Raji (cell line): ENCODE measurements around the gene CEP192.

Source experiments
- POLR2A ChIP-seq: IDR thresholded peaks from 2 replicates; pipeline ENCODE4 v1.6.1; 2011; ENCODE audit warnings: low read depth, low read length, control low read depth; ENCODE audit not compliant: insufficient read depth

The CEP192 gene

DNA sequence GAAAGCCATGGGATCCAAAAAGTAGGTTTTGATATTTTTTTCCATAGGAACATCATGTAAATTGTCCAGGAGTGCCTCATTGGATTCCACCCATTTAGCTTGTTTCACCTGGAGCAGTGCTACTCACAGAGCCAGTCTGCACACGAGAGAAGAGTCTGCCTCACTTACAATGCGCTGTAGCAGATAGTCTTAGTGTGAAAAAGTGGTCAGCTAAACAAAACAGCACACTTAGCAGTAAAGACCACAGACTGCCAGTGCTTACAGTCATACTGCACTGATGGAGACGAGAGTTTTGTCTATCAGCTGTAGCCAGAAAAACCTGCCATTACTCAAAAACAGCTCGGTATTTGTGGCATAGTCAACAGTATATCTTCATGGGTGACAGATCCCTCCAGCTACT is 113.9 kb downstream of the CEP192 start:
- no peak for TF ChIP-seq POLR2A

DNA sequence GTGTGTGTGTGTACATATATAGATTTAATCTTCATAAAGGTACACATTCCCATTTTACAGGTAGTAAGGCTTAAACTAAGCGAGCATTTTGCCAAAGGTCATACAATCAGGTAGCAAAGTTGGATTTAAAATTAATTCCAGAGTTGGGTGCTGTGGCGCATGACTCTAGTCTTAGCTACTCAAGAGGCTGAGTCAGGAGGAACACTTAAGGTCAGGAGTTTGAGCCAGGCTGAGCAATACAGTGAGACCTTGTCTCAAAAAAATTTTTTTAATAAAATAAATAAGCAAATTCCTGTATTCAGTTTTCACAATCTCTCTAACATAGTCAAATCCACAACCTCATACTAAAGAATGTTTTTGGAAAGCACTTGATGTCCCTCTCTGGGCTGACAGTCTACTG is 115.9 kb downstream of the CEP192 start:
- no peak for TF ChIP-seq POLR2A

DNA sequence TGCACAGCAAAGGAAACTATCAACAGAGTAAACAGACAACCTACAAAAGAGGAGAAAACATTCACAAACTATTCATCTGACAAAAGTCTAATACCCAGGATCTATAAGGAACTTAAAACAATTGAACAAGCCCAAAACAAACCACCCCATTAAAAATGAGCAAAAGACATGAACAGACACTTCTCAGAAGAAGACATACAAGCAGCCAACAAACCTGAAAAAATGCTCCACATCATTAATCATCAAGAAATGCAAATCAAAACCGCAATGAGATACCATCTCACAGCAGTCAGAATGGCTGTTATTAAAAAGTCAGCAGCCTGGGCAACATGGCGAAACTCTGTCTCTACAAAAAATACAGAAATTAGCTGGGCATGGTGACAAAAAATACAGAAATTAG is 117.2 kb downstream of the CEP192 start:
- no peak for TF ChIP-seq POLR2A

DNA sequence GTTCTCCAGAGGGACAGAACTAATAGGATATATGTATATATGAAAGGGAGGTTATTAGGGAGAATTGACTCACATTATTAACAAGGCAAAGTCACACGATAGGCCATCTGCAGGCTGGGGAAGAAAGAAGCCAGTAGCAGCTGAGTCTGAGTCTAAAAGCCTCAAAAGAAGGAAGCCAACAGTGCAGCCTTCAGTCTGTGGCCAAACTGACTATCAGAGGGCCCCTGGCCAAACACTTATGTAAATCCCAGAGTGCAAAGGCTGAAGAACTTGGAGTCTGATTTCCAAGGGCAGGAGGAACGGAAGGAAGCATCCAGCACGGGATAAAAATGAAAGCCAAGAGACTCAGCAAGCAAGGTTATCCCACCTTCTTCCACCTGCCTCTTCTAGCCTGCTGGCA is 119.4 kb downstream of the CEP192 start:
- TF ChIP-seq POLR2A: no peak

DNA sequence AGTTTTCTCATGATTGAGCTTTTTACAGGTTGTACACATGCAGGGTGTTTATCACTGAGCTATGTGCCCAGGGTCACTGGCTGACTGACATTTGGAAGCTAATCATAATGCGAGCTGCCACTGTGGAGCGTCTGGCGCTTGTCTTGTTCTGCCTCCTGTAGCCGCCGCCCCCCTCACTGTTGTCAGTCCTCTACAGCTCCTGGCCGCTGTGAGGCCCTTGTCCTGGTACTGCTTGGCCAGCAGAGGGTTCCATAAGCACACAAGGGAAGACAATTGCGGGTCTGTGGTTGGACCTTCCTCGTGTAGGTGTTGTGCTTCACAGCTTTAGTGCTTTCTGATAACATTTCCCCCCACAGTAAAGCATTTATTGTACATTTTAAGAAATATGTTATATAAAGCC is 121.8 kb downstream of the CEP192 start:
- TF ChIP-seq POLR2A: no peak

DNA sequence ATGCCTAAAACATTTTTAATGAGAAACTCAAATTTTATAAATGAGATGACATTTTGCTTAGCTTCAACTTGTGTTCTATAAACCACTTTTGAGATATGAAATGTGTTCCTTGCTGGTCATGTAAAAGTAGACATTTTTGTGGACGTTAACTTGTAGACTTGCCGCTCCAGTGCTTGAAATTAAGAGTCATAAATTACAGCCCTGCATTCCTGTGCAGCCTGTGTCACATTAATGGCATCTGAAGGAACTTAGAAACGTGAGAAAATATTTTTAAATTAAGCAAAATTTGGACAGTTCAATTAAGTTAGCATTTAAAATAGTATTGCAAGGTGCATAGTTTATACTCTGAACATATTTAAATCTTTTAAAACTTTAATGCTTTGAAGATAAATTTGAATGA is 129.1 kb downstream of the CEP192 start:
- no peak for TF ChIP-seq POLR2A

DNA sequence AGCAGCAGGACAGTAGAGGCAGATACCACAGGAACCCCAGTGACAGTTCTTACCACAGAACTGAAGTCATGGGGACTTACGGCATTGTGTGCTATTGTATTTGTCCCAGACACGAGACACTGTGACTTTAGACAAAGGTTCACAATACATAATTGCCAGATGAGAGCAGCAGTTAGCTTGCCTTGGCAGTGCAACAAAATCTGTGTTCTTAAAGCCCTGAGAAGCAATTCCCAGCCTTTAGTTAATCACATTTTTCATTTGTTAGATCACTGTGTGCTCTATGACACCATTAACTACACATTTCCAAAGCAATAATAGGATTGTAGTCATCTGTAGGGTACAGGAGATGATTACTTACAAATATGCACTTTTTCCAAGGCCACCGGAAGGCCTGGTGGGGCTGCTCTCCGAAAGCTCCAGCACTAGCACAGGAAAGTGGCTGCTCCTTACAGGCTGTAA is 129.8 kb downstream of the CEP192 start:
- TF ChIP-seq POLR2A: no peak

DNA sequence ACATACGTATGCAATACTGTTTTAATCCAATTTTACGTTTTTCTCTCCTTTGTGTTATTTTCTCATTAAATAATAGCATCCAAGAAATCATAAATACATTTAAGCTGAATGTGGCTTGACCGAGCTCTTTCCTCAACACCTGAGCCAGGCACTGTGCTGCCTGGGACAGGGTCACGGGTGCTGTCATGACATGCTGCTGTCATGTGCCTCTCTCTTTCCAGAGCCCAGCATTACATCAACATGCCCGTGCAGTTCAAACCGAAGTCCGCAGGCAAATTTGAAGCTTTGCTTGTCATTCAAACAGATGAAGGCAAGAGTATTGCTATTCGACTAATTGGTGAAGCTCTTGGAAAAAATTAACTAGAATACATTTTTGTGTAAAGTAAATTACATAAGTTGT is 133.2 kb downstream of the CEP192 start:
- no peak for TF ChIP-seq POLR2A

DNA sequence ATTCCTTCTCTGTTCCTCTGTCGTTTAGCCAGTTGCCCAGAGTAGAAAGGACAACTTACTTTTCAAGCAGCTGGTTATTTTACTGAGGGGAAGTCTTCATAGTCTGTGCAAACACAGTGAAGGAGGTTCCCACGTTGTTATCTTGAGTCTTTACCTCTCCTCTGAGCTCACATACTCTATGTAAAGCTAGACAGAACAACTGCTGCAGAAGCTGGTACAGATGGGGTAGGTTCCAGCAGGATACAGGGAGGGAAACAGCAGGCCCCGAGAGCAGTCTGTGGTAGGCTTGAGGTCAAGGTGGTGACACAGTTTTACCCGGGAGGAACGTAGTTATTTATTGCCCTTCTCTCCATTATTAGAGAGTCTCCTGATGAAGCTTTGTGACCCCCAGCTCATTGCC is 134.0 kb downstream of the CEP192 start:
- TF ChIP-seq POLR2A: no peak

DNA sequence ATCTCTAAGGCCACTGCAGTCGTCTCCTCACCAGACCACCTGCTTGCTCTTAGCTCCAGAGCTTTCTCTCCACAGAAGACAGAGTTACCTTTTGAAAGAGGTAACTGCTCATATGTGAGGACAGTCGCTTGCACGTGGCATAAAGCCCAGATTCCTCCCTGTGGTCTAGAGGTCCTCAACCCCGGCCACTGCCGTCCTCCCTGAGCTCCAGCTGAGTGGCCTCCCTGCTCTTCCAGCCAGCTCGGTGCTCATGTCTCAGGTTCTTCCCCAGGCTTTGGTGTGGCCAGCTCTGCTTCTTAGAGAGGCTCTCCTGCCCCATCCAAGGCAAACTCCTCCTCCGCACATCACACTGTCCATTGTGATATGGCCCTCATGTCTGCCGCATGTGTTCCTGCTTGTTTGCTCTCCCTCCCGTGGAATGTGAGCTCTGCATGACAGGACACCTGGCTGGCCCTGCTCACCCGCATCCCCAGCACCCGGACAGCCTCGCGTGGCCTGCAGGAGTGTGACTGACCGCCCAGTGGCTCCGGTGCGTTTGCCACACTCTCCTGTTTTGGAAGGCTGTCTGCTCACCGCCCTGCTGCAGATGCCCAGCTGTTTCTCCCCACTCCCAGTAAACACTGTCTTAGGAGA is 135.9 kb downstream of the CEP192 start:
- no peak for TF ChIP-seq POLR2A

DNA sequence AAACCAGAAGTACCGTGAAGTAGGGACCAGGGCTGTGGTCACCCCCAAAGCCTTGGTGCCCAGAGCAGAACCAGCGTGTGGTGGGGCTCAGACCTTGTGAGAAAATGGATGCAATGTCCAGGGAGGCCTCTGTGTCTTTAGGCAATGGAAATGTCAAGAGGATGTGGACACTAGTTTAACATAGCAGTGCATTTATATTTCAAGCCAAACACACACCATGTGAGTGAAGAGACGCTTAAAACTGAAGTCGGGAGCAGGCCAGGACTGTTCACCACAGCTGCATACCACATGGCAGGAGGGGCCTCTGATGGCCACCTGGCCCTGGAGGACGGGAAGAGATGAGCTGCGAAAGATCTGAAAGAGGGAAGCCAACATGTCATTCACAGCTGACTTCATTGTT is 140.1 kb downstream of the CEP192 start:
- no peak for TF ChIP-seq POLR2A

DNA sequence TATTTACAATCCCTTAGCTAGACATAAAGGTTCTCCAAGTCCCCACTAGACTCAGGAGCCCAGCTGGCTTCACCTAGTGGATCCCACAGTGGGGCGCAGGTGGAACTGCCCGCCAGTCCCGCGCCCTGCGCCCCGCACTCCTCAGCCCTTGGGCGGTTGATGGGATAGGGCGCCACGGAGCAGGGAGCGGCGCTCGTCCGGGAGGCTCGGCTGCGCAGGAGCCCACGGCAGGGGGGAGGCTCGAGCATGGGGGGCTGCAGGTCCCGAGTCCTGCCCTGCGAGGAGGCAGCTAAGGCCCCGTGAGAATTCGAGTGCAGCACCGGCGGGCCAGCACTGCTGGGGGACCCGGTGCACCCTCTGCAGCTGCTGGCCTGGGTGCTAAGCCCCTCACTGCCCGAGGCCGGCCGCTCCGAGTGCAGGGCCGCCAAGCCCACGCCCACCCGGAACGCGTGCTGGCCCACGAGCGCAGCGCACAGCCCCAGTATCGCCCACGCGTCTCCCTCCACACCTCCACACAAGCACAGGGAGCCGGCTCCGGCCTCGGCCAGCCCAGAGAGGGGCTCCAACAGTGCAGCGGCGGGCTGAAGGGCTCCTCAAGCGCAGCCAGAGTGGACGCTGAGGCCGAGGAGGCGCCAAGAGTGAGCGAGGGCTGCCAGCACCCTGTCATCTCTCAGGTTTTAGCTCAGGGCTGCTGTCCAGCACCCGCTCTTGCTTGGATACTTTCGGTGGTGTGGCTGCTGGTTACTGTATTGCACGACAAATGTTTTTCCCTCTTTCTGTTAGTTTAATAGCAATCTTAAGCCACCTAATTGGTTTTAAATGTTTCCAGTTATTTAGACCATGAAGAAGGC is 143.6 kb downstream of the CEP192 start:
- no peak for TF ChIP-seq POLR2A

DNA sequence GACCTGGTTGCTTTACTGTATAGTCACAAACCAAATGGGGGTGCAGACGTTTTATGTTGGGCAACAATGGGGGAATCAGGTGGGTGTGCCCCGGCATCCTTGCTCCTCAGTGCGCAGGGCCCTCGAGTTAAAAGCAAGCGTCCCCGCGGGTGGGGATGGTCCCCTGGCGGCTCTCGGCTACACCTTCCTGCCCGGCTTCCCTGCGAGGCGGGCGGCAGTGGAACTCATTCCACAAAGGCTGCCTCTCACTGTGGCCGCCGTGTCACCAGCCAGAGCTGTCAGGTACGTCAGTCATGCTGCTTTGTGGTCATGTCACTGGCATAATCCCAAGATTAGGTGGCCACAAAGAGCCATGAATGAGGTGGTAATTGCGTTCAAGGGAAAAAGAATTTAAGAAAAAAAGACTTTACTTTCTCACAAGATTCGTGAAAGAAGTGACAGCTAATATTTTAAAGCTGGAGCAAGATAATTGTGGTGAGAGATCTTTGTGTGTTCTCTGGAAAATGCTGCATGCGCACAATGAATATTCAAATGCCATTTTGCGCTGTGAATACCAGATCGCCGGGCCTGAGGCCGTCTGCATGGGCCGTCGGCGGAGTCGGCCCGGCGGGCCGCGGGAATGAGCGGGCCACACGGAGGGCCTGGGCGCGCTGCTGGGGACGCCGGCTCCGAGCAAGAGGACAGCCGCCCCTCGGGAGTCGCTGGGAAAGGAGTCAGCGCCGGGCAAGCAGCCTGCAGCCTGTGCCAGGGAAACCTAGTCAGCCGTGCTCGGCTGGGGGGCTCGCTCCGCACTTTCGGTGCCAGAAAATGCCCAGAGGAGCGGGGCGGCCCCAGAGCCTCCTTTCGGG is 145.1 kb downstream of the CEP192 start:
- TF ChIP-seq POLR2A: no peak

DNA sequence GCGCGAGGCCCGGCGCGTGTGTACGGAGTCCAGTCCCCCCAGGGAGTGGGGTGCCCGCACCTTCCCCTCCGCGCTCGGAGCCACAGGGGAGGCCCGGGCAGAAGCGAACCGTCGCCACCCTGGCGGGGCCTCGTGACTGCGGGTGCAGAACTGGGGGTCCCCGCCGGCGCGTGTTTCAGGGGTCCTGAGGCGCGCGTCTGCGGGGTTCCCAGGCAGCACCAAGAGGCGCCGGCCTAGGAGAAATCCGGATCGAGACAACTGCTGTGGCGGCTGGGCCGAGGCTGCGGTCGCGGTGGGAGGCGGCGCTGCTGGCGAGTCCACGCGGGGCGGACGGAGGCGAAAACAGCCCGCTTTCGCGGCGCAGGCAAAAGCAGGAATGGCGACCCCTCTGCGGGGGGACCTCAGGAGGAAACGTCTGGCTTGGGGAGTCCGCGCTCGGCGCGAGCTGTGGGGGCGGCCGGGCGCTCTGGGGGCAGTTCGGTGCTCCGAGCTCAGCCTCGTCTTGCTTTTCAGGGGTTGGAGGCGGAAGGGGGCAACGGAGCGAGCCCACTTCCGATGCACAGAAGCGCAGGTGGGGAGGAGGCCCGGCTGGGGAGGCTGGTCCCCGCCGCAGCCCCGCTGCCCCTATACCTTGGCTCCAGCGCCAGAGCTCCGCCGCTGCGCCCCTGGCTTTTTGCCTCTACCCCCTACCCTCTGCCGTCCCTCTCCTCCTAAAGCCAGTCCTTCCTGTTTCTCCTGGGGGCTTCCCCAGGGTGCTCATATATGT is 145.9 kb downstream of the CEP192 start:
- no peak for TF ChIP-seq POLR2A
